Memory B cell (primary cell): ENCODE results near the gene EPHX1.

ENCODE experiments used
- ATAC-seq: fragments of 150-1000 bp; cut with Tn5 transposase; 2 replicates; pipeline ENCODE4 v1.10.0; 2021; ENCODE audit warnings: low read depth, mild to moderate bottlenecking, moderate library complexity
- DNase-seq, 2 donors: peaks; one replicate each; pipeline ENCODE4 v3.0.0; 2022; ENCODE audit warnings: low spot score in 2 of 2
- H3K27ac Mint-ChIP-seq: one replicate; pipeline ENCODE4 v1.8.0; 2022; ENCODE audit warnings: mild to moderate bottlenecking, moderate library complexity, mixed read lengths
- H3K27me3 Mint-ChIP-seq: one replicate; pipeline ENCODE4 v1.8.0; 2022; ENCODE audit warnings: mixed read lengths
- H3K36me3 Mint-ChIP-seq: one replicate; pipeline ENCODE4 v1.8.0; 2022; ENCODE audit warnings: mild to moderate bottlenecking, mixed read lengths
- H3K4me1 Mint-ChIP-seq: one replicate; pipeline ENCODE4 v1.8.0; 2022; ENCODE audit warnings: mixed read lengths
- H3K4me3 Mint-ChIP-seq: one replicate; pipeline ENCODE4 v1.8.0; 2022; ENCODE audit warnings: mild to moderate bottlenecking, moderate library complexity, mixed read lengths
- H3K9me3 Mint-ChIP-seq: one replicate; pipeline ENCODE4 v1.8.0; 2022; ENCODE audit warnings: mixed read lengths

EPHX1 gene

DNA sequence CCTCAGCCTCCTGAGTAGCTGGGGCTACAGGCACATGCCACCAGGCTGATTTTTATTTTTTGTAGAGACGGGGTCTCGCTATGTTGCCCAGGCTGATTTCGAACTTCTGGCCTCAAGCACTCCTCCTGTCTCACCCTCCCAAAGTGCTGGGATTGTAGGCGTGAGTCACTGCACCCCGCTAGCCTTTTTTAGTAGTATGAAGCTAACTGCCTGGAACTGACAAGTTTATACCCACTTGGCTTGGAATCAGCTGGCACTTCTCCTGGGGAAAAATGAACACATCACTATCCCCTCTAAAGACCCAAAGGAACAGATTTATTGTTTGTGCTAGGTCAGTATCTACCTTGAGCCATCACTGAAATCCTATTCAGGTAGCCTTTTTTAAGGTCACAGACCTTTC, 53.2 kb downstream of the EPHX1 start:
- no peak overlapping the region for H3K4me3 Mint-ChIP-seq
- no peaks in the 10 kb centered on the region for H3K27me3 Mint-ChIP-seq
- no peak for ATAC-seq
- peaks cover 10% of the 10 kb centered on the region for H3K4me1 Mint-ChIP-seq
- H3K27ac Mint-ChIP-seq, result no peak overlapping the region
- H3K9me3 Mint-ChIP-seq, result no peaks in the 10 kb centered on the region
- H3K36me3 Mint-ChIP-seq, result peaks cover 24% of the 10 kb centered on the region
- DNase-seq, result no peak

DNA sequence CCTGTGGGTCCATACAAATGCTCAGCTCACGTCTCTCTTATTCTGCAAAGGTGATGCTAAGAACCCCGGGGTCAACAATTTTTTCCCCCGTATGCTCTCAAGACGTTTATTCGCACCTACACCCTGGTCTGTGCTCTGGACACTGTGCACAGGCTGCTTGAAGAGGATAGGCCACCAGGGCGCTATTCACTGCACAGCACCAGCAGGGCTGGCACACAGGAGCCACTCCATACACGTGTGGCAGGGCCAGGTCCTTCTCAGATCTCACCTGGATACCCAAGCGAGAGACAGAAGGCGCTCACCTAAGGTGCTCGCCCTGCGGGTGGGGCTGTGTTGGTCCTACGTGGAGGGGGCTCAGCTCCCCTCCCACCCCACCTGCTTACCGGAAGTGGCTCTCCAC, 55.6 kb downstream of the EPHX1 start:
- Mint-ChIP-seq H3K27ac (peak overlapping the region; percentile 62), H3K27me3 (no peaks in the 10 kb centered on the region), H3K4me3 (no peak overlapping the region), H3K9me3 (no peaks in the 10 kb centered on the region), H3K4me1 (peaks cover 12% of the 10 kb centered on the region), H3K36me3 (peaks cover 25% of the 10 kb centered on the region)
- ATAC-seq, result no peak
- DNase-seq, result no peak

DNA sequence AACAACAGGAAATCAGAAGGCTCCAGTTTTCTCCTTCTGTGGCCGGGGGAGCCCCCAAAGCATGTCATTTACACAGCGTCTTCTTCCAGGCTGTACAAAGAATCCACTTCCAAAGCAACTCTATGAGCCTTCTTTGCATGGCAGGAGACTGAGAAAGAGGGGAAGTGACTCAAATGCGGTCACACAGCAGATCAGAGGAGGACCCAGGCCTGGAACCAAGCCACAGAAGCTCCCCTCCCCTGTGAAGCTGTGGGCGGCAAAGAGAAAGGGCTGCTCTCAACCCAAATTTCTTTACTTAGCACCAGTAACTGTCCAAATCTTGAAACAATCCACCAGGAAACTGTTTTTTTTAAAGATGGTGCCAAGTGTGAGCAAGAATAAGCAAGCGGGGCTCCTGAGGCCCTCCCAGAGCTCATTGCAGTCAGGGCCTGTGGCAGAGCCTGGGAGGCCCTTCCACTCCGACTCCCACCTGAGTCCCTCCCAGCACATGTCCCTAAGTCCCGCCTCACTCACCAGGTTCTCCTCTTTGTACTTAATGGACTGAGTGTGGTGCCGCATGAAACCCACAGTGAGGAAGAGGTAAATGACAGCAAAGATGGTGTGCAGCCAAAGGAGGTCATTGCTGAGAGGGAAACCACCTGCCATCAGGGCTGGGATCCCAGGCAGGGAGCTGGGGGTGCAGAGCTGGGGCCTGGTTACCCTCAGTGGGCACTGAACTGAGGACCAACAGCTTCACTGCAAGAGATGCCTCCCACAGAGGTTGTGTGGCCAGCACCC, 56.3 kb downstream of the EPHX1 start:
- Mint-ChIP-seq H3K27ac (peak overlapping the region; percentile 35), H3K27me3 (no peaks in the 10 kb centered on the region), H3K4me1 (peaks cover 12% of the 10 kb centered on the region), H3K9me3 (no peaks in the 10 kb centered on the region), H3K36me3 (peaks cover 29% of the 10 kb centered on the region), H3K4me3 (no peak overlapping the region)
- ATAC-seq (peak; percentile 92), DNase-seq (no peak)

DNA sequence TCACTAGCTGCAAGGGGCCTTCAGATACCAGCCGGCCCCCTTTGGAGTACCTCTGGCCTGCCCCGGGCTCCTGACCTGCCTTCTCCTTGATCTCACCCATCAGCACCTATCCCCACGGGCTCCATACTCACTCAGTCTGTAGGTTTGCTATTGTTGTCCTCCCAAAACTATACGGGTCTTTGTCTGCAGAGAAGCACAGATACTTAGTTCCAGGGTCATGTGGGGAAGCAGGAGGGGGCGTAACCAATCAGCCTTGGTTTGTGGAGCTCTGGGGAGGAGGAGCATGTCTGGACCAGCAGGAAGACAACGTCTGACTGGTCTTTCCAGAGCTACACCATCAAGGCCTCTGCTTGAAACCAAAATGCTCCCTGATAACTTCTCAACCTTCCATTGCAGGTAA, 57.1 kb downstream of the EPHX1 start:
- Mint-ChIP-seq H3K36me3 (peaks cover 22% of the 10 kb centered on the region), H3K27me3 (no peaks in the 10 kb centered on the region), H3K4me3 (no peak overlapping the region), H3K27ac (peak overlapping the region; percentile 35), H3K4me1 (peaks cover 12% of the 10 kb centered on the region), H3K9me3 (no peaks in the 10 kb centered on the region)
- ATAC-seq (no peak), DNase-seq (no peak)

DNA sequence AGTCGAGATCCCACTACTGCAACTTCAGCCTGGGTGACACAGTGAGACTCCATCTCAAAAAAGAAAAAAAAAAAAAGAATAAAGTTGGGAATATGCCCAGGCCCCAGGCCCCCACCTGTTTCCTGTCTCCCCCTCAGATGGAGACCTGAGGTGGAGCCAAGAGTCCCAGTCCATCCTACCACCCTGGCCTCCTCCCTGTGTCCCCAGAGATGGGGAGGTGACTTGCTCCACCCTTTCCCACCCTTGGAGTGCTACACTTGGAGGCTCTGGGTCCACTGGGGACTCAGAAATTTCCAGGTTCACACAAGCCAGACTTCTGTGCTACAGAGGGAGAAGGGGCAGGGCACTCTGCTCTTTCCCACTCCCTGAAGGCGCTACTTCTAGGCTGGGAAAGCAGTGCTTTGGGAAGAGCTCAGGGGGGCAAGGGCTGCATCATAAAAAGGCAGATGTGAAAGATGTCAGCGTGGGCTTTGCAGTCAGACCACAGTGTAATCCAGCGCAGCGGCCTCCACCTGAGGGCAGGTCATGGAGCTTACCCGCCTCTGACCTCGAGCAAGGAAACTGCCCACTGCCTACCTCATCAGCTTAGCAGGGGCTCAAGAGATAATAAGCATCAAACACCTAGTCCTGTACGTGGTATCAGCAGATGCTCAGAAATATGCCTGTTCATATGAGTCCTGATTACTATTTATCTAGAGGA, 58.9 kb downstream of the EPHX1 start:
- Mint-ChIP-seq H3K4me3 (no peak overlapping the region), H3K27ac (no peak overlapping the region), H3K36me3 (peaks cover 19% of the 10 kb centered on the region), H3K9me3 (no peaks in the 10 kb centered on the region), H3K27me3 (no peaks in the 10 kb centered on the region), H3K4me1 (peaks cover 12% of the 10 kb centered on the region)
- DNase-seq, result no peak
- ATAC-seq, result no peak

DNA sequence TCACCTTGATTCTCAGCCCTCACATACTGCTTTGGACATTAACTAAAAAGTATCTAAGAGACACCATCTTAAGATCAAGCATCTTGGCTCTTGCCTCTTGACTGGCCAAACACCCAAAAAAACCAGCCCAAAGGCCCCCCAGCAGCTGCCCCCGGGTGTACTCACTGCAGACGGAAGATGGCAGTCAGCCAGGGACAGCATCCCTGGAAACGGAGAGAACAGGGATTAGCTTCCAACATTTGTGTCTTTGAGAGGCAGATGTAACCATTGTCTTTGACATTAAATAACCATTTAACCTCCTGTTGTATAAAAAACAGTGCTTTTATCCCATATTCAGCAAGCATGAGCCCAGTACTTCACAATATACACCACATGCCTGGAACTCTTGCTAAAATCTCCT, 61.0 kb downstream of the EPHX1 start:
- no peak overlapping the region for H3K4me3 Mint-ChIP-seq
- H3K36me3 Mint-ChIP-seq, result peaks cover 22% of the 10 kb centered on the region
- ATAC-seq (no peak), DNase-seq (no peak)
- peaks cover 12% of the 10 kb centered on the region for H3K4me1 Mint-ChIP-seq
- H3K27ac Mint-ChIP-seq, result no peak overlapping the region
- no peaks in the 10 kb centered on the region for H3K27me3 Mint-ChIP-seq
- H3K9me3 Mint-ChIP-seq, result no peaks in the 10 kb centered on the region

DNA sequence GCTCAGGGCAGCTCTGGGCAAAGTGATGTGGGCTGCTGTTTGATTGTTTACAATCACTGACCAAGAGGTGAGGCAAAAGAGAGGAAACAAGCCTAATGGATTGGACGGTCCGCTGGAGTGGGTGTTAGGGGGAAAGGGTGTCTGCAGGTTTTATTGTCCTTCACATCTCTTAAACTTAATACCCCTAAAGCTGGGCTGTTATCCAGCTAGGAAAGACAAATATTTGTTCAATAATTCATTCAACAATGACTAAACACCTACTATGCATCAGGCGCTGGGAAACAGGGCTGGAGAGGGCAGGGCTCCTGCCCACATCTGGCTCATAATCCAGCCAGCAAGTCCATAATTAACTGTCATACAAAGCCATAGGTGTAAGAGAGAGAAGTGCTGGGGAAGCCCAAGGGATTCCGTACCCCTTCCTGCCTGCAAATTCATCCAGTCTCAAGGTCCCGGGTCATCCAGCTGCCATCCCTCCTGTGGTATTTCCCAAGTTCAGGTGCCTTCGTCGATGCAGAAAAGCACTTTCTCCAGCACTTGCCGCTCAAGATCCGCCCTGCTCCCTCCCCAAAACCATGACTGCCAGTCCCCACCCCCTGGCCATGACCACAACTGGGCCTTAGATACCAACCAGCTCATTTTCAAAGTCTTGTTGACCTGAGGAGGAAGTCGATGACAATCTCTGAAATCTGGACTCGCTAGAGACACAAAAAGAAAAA, 61.6 kb downstream of the EPHX1 start:
- DNase-seq (no peak), ATAC-seq (no peak)
- H3K36me3 Mint-ChIP-seq, result peaks cover 18% of the 10 kb centered on the region
- H3K4me1 Mint-ChIP-seq, result peaks cover 10% of the 10 kb centered on the region
- H3K27me3 Mint-ChIP-seq, result no peaks in the 10 kb centered on the region
- H3K27ac Mint-ChIP-seq, result no peak overlapping the region
- no peaks in the 10 kb centered on the region for H3K9me3 Mint-ChIP-seq
- H3K4me3 Mint-ChIP-seq, result no peak overlapping the region

DNA sequence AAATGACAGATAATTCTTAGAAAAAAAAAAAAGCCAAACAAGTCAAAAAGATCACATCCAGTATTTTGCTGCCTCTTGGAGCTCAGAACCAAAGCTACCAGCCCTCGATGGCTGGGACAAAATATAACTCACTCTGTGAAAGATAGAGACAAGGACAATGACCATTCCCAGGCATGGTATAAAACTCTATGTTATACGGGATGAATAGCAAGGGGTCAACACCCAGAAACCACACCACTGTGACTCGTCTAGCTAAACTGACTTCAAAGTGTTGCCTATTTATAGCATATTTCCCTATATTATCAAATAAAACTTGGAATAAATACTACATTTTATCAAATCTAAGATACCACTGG, 62.1 kb downstream of the EPHX1 start:
- Mint-ChIP-seq H3K4me1 (peaks cover 8% of the 10 kb centered on the region), H3K36me3 (peaks cover 20% of the 10 kb centered on the region), H3K27ac (no peak overlapping the region), H3K4me3 (no peak overlapping the region), H3K27me3 (no peaks in the 10 kb centered on the region), H3K9me3 (no peaks in the 10 kb centered on the region)
- DNase-seq (no peak), ATAC-seq (no peak)

DNA sequence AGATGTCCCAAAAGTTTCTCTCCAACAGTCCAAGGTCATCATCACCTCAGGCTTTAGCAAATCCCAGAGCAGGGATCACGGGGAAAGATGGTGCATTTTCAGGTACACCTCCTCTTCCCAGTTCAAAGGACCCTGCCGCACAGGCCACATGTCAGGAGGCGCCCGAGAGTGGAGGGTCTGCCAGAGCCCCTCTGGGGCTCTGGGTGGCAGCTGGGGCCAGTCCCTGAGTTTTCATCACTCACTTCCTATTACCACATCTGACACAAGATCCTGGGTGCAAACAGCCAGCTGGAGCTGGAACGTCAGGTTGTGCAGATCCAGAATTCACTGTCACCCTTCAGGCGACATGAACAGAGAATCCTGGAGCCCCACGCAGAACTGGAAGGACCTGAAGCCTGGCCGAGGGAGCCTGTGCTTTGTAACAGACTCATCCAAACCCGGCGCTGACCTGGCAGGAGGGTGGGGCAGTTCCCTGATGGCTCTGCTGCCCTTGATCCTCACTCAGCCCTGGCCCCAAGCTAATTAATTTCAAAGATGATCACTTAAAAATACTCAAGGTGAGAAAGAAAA, 63.4 kb downstream of the EPHX1 start:
- no peak overlapping the region for H3K4me3 Mint-ChIP-seq

DNA sequence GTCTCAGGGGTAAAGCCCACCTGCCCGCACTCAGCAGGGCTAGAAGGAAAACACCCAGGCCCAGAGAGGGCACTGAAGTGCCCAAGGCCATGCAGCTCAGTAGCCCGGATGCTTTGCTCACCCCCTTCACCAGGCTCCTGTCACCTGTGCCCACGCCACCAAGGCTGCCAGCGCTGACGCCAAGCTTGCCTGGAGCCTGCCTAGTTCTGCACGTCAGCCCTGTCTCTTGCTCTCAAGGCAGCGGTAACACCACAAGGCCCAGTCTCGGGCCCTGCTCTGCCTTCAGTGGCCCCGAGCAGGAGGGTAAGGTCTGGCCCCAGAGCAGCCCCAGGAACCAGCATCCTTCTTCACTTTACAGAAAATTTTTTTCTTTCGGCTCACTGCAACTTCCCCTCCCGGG, 64.5 kb downstream of the EPHX1 start:
- no peak overlapping the region for H3K4me3 Mint-ChIP-seq
- peaks cover 20% of the 10 kb centered on the region for H3K4me1 Mint-ChIP-seq
- H3K36me3 Mint-ChIP-seq, result peaks cover 14% of the 10 kb centered on the region
- no peak for ATAC-seq
- no peak for DNase-seq
- H3K9me3 Mint-ChIP-seq, result no peaks in the 10 kb centered on the region
- no peaks in the 10 kb centered on the region for H3K27me3 Mint-ChIP-seq
- H3K27ac Mint-ChIP-seq, result no peak overlapping the region

More for the DNA sequence above, 63.4 kb downstream of the EPHX1 start:
- H3K4me1 Mint-ChIP-seq, result peaks cover 11% of the 10 kb centered on the region
- ATAC-seq, result no peak
- no peaks in the 10 kb centered on the region for H3K9me3 Mint-ChIP-seq
- peaks cover 20% of the 10 kb centered on the region for H3K36me3 Mint-ChIP-seq
- no peak overlapping the region for H3K27ac Mint-ChIP-seq
- no peaks in the 10 kb centered on the region for H3K27me3 Mint-ChIP-seq
- no peak for DNase-seq

DNA sequence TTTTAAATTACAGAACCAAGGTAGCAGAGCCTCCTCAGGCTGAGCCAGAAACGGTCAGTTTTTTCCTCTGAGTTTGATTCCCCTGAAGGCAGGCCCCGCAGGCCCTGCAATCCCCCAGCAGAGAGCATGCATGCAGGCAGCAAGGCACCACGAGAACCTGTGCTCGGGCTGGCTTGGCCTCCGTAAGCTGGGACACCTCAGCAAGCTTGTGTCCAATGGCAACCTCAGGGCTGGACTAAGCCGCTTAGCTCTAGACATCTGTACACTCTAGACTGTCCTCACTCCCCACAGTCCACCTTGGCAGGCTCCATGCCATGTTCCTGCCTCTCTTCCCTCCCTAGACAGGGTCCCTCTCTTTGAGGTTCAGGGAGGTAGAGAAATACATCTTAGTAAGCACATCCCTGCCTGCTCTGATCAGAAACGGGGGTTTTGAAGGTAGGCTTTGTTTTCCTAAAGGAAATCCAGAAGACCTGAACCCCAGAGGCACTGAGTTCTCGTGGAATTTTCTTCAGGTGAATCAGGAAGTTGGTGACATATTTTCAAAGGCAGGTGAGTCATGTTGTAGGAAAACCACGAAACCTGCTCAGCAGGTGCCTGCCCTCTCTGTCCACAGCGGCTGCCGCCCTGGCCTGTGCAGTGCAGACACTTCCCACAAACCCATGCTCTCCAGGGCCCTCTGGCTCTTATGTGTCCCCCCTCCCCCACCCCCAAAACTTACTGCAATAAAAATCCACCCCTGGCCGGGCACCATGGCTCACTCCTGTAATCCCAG, 65.3 kb downstream of the EPHX1 start:
- H3K36me3 Mint-ChIP-seq, result peaks cover 14% of the 10 kb centered on the region
- peaks cover 28% of the 10 kb centered on the region for H3K4me1 Mint-ChIP-seq
- ATAC-seq, result no peak

DNA sequence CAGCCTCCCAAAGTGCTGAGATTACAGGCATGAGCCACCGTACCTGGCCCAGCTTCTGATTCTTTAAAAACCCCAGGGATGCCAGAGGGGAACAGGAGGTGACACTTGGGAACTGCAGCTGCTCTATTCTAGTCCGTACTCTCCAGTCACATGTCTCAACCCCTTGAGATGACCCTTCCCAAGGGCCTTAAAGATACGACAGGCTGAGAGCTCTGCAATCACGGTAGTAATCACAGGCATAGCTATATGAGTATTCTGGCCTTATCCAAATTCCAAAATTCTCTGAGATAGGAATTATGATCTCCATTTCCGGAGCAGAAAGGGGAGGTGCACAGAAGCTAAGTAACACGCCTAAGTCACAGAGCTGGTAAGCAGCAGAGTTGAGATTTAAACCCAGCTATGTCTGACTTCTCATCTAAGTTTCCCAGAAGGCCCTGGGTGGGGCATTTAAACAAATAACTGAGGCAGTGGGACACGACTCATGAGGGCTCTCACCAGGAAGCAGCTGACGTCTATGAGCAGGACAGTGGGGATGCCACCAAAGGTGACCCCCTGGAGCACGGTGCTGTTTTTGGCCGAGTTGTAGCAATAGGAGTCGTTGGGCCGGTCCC, 67.1 kb downstream of the EPHX1 start:
- peak overlapping the region; percentile 7 for H3K27ac Mint-ChIP-seq

More for the DNA sequence above, 65.3 kb downstream of the EPHX1 start:
- Mint-ChIP-seq H3K4me3 (no peak overlapping the region), H3K27ac (no peak overlapping the region), H3K9me3 (no peaks in the 10 kb centered on the region), H3K27me3 (no peaks in the 10 kb centered on the region)
- no peak for DNase-seq

DNA sequence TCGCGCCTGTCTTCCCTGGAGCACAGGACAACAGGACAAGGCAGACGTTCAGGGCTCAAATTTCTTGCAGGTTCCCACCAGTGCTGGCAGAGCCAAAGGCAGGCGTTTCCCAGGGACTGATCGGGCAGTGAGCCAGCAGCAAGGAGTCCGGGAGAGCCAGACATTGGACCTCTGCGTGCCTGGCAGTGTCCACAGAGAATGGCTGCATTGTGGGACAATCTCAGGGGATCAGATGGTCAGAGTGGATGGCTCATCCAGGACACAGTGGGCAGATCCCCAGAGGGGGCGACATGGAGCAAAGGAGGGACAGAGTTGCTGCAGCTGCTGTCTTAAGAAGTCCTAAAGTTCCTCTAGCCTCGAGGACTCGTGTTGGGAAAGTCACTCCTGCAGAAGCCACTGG, 67.7 kb downstream of the EPHX1 start:
- no peaks in the 10 kb centered on the region for H3K9me3 Mint-ChIP-seq
- DNase-seq (no peak), ATAC-seq (no peak)
- peak overlapping the region; percentile 7 for H3K27ac Mint-ChIP-seq
- H3K4me3 Mint-ChIP-seq, result no peak overlapping the region
- H3K4me1 Mint-ChIP-seq, result peaks cover 35% of the 10 kb centered on the region
- peaks cover 8% of the 10 kb centered on the region for H3K36me3 Mint-ChIP-seq
- H3K27me3 Mint-ChIP-seq, result no peaks in the 10 kb centered on the region

More for the DNA sequence above, 67.1 kb downstream of the EPHX1 start:
- H3K4me1 Mint-ChIP-seq, result peaks cover 35% of the 10 kb centered on the region
- H3K4me3 Mint-ChIP-seq, result no peak overlapping the region
- peaks cover 8% of the 10 kb centered on the region for H3K36me3 Mint-ChIP-seq
- ATAC-seq (no peak), DNase-seq (no peak)
- H3K27me3 Mint-ChIP-seq, result no peaks in the 10 kb centered on the region
- H3K9me3 Mint-ChIP-seq, result no peaks in the 10 kb centered on the region
